ENCODE data around the gene DDT.
"Not testable (repeated sequence)": the region's sequence is repeated elsewhere in the genome, so short reads cannot be mapped to it uniquely, and the experiment has no call there.

DDT gene

GRCh38 chr22:23952794-23953405 lies 21.3 kb downstream of the DDT start:
- not testable (repeated sequence) for DNase-seq

- DNase-seq = not testable (repeated sequence)
These were observed 22.9 kb downstream of the DDT start for GRCh38 chr22:23951383-23951782.

- not testable (repeated sequence) for DNase-seq
These were observed 24.5 kb downstream of the DDT start for GRCh38 chr22:23949764-23950163.

- not testable (repeated sequence) for DNase-seq
These were observed 26.9 kb downstream of the DDT start for GRCh38 chr22:23947391-23947790.

- not testable (repeated sequence) for DNase-seq
These were observed 34.1 kb downstream of the DDT start for GRCh38 chr22:23940166-23940565.

GRCh38 chr22:23939017-23939357 lies 35.3 kb downstream of the DDT start:
- DNase-seq = no peak

GRCh38 chr22:23938328-23939016 lies 35.8 kb downstream of the DDT start:
- no peak for DNase-seq

GRCh38 chr22:23926561-23926960 lies 47.7 kb downstream of the DDT start:
- no peak for DNase-seq

- no peak for DNase-seq
These were observed 49.1 kb downstream of the DDT start for GRCh38 chr22:23925020-23925606.

GRCh38 chr22:23922921-23923320 lies 51.3 kb downstream of the DDT start:
- no peak for DNase-seq

GRCh38 chr22:23921586-23922201 lies 52.5 kb downstream of the DDT start:
- DNase-seq = not testable (repeated sequence)
